KMS-11 (cell line): ENCODE results near the gene SIM1.

ENCODE experiments used
- H2AFZ ChIP-seq: fragments of 200-600 bp; sonication (generic); 2 replicates; pipeline ENCODE4 v1.6.1; 2016; ENCODE audit warnings: antibody characterized with exemption, mixed run types, low read depth
- H3K27ac ChIP-seq: fragments of 200-600 bp; sonication (generic); 2 replicates; pipeline ENCODE4 v1.6.1; 2016; ENCODE audit warnings: mild to moderate bottlenecking, mixed run types
- H3K27me3 ChIP-seq: fragments of 200-600 bp; sonication (generic); 2 replicates; pipeline ENCODE4 v1.6.1; 2017; ENCODE audit warnings: mild to moderate bottlenecking, low read depth, mixed run types, moderate library complexity; ENCODE audit not compliant: insufficient read depth
- H3K36me3 ChIP-seq: fragments of 200-600 bp; sonication (generic); 2 replicates; pipeline ENCODE4 v1.6.1; 2017; ENCODE audit warnings: mild to moderate bottlenecking, mixed run types; ENCODE audit not compliant: insufficient read depth
- H3K4me1 ChIP-seq: fragments of 200-600 bp; sonication (generic); 2 replicates; pipeline ENCODE4 v1.6.1; 2016; ENCODE audit warnings: mild to moderate bottlenecking, low read depth, mixed run types; ENCODE audit not compliant: poor library complexity, severe bottlenecking
- H3K4me2 ChIP-seq: fragments of 200-600 bp; sonication (generic); 2 replicates; pipeline ENCODE4 v1.7.0; 2016; ENCODE audit warnings: mild to moderate bottlenecking, mixed run types
- H3K4me3 ChIP-seq: fragments of 200-600 bp; sonication (generic); IDR thresholded peaks from 2 replicates; pipeline ENCODE4 v1.6.1; 2017; ENCODE audit warnings: low read depth, low read length, mixed read lengths; ENCODE audit not compliant: insufficient read depth
- H3K79me2 ChIP-seq: fragments of 200-600 bp; sonication (generic); 2 replicates; pipeline ENCODE4 v1.6.1; 2016; ENCODE audit warnings: low read depth, mixed run types; ENCODE audit not compliant: insufficient read depth
- H3K9ac ChIP-seq: fragments of 200-600 bp; sonication (generic); 2 replicates; pipeline ENCODE4 v1.6.1; 2016; ENCODE audit warnings: mild to moderate bottlenecking, mixed run types
- H4K20me1 ChIP-seq: fragments of 200-600 bp; sonication (generic); 2 replicates; pipeline ENCODE4 v1.6.1; 2016; ENCODE audit warnings: mild to moderate bottlenecking, mixed run types; ENCODE audit not compliant: insufficient read depth
- TF ChIP-seq, protein P1 (sequence below): fragments of 200-600 bp; sonication (generic); conservative IDR thresholded peaks from 2 replicates; pipeline ENCODE4 v1.6.1; 2017; ENCODE audit warnings: low read depth, mild to moderate bottlenecking, antibody characterized with exemption, low read length, moderate library complexity, mixed read lengths

Gene SIM1

DNA sequence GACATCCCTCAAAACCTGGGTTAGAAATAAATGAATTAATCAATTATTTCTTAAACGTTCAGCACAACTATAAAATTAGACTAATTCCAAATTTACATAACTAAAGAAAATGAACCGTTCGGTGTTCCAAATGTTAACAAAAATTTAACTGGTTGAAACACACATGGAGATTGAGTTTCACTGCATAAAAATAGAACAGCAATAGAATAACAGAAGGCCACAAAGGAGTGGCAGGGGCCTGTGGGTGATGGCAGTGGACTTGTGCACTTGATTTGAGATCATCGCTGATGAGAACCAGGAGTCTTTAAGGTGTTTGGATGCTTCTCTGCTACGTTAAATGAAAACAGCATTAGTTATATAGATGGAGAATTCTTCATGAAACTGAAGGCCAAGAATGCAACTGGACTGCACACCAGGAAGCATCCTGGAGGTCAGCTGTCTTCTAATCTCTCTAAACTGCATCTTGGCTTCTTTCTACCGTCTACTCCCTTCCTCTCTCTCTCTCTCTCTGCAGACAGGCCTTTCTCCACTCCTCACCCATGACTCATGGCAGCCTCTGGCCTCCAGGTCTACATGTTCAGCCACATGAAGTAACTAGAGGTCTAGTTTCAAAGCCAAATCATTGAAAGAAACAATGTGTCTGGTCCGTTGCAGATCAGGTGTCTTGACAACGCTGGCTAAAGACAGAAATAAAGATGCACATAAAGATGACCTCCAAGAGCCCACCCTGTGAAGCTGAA is 111.3 kb downstream of the SIM1 start:
- Histone ChIP-seq H4K20me1 (no peaks in the 10 kb centered on the region), H3K4me1 (peaks cover 4% of the 10 kb centered on the region), H3K36me3 (no peaks in the 10 kb centered on the region), H3K4me3 (no peak overlapping the region), H2AFZ (no peak overlapping the region), H3K79me2 (no peaks in the 10 kb centered on the region), H3K4me2 (no peak overlapping the region), H3K27me3 (no peaks in the 10 kb centered on the region), H3K9ac (no peak overlapping the region), H3K27ac (no peak overlapping the region)
- TF ChIP-seq, protein P1, sequence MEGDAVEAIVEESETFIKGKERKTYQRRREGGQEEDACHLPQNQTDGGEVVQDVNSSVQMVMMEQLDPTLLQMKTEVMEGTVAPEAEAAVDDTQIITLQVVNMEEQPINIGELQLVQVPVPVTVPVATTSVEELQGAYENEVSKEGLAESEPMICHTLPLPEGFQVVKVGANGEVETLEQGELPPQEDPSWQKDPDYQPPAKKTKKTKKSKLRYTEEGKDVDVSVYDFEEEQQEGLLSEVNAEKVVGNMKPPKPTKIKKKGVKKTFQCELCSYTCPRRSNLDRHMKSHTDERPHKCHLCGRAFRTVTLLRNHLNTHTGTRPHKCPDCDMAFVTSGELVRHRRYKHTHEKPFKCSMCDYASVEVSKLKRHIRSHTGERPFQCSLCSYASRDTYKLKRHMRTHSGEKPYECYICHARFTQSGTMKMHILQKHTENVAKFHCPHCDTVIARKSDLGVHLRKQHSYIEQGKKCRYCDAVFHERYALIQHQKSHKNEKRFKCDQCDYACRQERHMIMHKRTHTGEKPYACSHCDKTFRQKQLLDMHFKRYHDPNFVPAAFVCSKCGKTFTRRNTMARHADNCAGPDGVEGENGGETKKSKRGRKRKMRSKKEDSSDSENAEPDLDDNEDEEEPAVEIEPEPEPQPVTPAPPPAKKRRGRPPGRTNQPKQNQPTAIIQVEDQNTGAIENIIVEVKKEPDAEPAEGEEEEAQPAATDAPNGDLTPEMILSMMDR: no peak

DNA sequence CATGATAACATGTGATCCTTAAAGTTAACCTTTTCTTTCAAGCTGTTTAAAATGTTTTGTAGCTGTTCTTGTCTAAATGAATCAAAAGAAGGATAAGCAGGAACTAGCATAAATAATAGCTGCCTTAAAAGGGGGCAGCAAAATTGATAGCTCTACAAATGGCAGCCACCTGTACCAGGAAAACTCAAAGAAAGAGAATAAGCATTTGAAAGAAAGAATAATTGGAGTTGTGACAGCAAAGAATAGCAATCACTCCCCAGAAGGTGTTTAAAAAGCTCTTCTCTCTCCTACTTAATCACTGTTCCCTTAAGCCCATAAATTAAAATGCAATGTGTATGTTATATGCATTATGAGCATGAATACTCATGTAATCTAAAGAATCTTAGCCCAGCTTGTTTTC is 114.6 kb downstream of the SIM1 start:
- Histone ChIP-seq H3K4me2 (no peak overlapping the region), H2AFZ (no peak overlapping the region), H3K9ac (no peak overlapping the region), H3K79me2 (no peaks in the 10 kb centered on the region), H3K27ac (no peak overlapping the region), H3K27me3 (no peaks in the 10 kb centered on the region), H3K4me1 (peaks cover 16% of the 10 kb centered on the region), H4K20me1 (no peaks in the 10 kb centered on the region), H3K36me3 (no peaks in the 10 kb centered on the region), H3K4me3 (no peak overlapping the region)
- TF ChIP-seq, protein P1: no peak

DNA sequence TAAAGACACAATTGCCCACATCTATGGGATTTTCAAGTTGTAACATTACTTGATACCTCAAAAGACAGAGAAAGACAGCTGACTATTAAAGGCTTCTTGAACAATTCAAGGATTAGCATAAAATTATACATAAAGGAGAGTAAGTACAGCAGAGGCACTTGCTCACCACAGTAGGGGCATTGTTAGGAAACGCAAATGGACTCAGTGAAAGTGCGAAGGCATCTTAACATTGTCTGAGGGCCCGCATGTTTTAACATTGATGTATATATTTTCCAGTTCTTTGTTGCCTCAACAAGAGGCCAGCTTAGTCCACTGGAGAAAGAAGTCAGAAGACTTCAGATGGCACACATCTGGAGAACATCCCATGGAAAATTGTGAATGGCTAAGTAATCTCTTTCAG is 115.4 kb downstream of the SIM1 start:
- Histone ChIP-seq H3K4me1 (peaks cover 16% of the 10 kb centered on the region), H2AFZ (no peak overlapping the region), H3K36me3 (no peaks in the 10 kb centered on the region), H4K20me1 (no peaks in the 10 kb centered on the region), H3K27ac (no peak overlapping the region), H3K79me2 (no peaks in the 10 kb centered on the region), H3K4me3 (no peak overlapping the region), H3K9ac (no peak overlapping the region), H3K27me3 (no peaks in the 10 kb centered on the region), H3K4me2 (no peak overlapping the region)
- TF ChIP-seq, protein P1: no peak

DNA sequence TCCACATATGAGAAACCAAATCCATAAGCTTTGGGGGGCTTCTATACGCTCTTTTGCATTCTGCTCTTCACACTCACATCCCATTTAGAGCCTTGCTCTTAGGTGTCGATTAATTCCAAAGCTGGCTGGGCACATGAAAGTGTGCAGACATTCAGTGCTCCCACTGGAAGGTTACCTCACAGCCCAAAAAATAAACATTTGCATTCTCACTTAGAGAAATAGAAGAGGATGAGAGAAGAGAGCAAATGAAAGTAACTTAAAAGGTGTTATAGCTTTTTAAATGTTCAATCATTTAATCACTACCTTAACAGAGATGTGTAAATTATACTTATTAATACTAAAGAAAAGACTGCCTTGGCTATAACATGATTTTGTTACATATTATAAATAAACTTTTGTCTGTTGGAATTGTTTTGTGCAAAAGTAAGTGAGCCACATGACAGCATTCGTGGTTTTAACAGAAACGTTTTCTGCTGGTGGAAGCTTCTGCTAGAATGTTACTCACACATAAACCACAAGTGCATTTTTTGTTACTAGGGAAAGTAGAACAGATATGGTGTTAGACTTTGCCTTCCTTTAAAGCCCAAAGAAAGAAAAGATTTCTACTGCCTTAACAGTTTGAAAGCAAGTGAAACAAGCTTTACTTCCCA is 116.7 kb downstream of the SIM1 start:
- H4K20me1 ChIP-seq: no peaks in the 10 kb centered on the region
- no peak overlapping the region for H2AFZ ChIP-seq
- no peak overlapping the region for H3K4me3 ChIP-seq
- TF ChIP-seq, protein P1: no peak
- no peak overlapping the region for H3K9ac ChIP-seq
- H3K4me1 ChIP-seq: peaks cover 16% of the 10 kb centered on the region
- H3K27ac ChIP-seq: no peak overlapping the region
- peak overlapping the region; percentile 37 for H3K4me2 ChIP-seq
- no peaks in the 10 kb centered on the region for H3K79me2 ChIP-seq
- no peaks in the 10 kb centered on the region for H3K36me3 ChIP-seq
- H3K27me3 ChIP-seq: no peaks in the 10 kb centered on the region
